Adrenal gland (tissue), 5 donors: ENCODE results near the gene HSPA12A.

Experiments
- CTCF ChIP-seq, 6 experiments: fragments of 450-650 bp in 4 of 6; fragments of 200-600 bp in 2 of 6; sonication (generic) in 1 of 6; IDR thresholded peaks; 1 replicate in 5 of 6; 2 replicates in 1 of 6; pipeline versions ENCODE4 v1.5.1 to v1.8.0; 2016 to 2021; ENCODE audit warnings: antibody characterized with exemption in 6 of 6, mild to moderate bottlenecking in 2 of 6, moderate library complexity in 1 of 6
- POLR2A ChIP-seq, 2 donors: fragments of 450-650 bp; IDR thresholded peaks; one replicate each; pipeline ENCODE4 v1.6.1; 2017; ENCODE audit warnings: antibody characterized with exemption in 2 of 2, mild to moderate bottlenecking in 2 of 2, moderate library complexity in 1 of 2
- donor health status: DM: no; HTN: no; CAD: no.

DNA sequence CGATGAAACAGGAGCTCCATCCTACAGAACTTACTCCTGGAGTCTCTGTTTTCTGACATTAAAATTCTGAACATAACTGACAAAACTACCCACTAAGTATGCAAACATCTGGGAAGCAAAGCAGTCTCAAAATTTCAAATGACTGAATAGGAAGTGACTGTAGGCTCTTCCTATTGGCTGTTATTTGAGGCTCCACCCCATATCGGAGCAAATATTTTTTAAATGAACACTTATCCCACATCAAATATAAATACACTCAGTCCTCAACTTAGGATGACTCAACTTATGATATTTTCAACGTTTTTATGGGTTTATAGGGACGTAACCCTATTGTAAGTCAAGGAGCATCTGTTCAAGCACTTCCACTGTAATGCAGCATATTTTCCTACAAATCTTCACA is 8.8 kb downstream of the HSPA12A start:
- TF ChIP-seq CTCF (IDR thresholded peaks at IDR 0.05) (no peak), POLR2A (IDR thresholded peaks at IDR 0.05) (no peak)
